GM12892 (cell line): ENCODE data around the gene PRPF4.
"Not testable (repeated sequence)": the region's sequence is repeated elsewhere in the genome, so short reads cannot be mapped to it uniquely, and the experiment has no call there.

Experiments used
- POLR2A ChIP-seq: IDR thresholded peaks from 2 replicates; pipeline ENCODE4 v1.6.1; 2011; ENCODE audit warnings: low read depth, low read length, control low read depth
- POLR2AphosphoS5 ChIP-seq: IDR thresholded peaks from 2 replicates; pipeline ENCODE4 v1.6.1; 2011; ENCODE audit warnings: low read depth, low read length, control low read depth

- not testable (repeated sequence) for TF ChIP-seq POLR2AphosphoS5, POLR2A
These were observed 25.8 kb upstream of the PRPF4 start for GRCh38 chr9:113249661-113250060.
